ENCODE data around the gene IL5RA. TPM values are rescaled to one million over a fixed set of nuclear protein-coding genes. Genes with fewer than 3 reads are reported as not detected.
A peak's percentile ranks its signal among the peaks of the same experiment; 100 is the strongest.

Gene IL5RA
- total and polyA plus RNA-seq, 2 experiments from 2014 or later = 1.5 TPM; not detected in 1

DNA sequence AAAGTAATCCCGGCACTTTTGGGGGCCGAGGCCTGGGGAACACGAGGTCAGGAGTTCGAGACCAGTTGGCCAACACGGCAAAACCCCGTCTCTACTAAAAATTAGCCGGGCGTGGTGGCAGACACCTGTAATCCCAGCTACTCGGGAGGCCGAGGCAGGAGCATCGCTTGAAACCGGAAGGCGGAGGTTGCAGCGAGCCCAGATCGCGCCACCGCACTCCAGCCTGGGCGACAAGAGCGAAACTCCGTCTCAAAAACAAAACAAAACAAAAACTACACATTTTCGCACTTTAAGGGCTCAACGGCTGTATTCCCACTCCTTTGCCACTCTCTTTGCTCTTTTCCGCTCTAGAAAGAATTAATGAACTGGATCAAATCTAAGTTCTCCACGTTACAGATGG, 15.8 kb upstream of the IL5RA start:
- Histone ChIP-seq H3K79me2 (peaks cover 29% of the 10 kb centered on the region), H4K20me1 (ENCODE audit: insufficient read depth, poor library complexity, severe bottlenecking) (no peaks in the 10 kb centered on the region), H2AFZ (peak overlapping the region; percentile 77), H3K4me3 (peak overlapping the region; percentile 38), H3K9me2 (replicated peaks; ENCODE audit: insufficient read depth) (no peaks in the 10 kb centered on the region), H3K27ac (peak overlapping the region; percentile 97), H3K9me3 (ENCODE audit: low read depth) (no peaks in the 10 kb centered on the region), H3K4me1 (ENCODE audit: insufficient read depth) (peaks cover 13% of the 10 kb centered on the region), H3K36me3 (replicated peaks; ENCODE audit: insufficient read depth, low read depth) (no peaks in the 10 kb centered on the region), H3K4me2 (peak overlapping the region; percentile 75), H3K27me3 (no peaks in the 10 kb centered on the region)
- WGBS (ENCODE audit: low lambda C conversion rate, missing lambda C conversion rate) = 92% methylated on average over 24 of the region's 24 CpGs
- no peak for TF ChIP-seq EZH2phosphoT487 (IDR thresholded peaks at IDR 0.05; ENCODE audit: low read depth, severe bottlenecking, unreplicated experiment)
- TF ChIP-seq EZH2 (IDR thresholded peaks at IDR 0.05; ENCODE audit: borderline replicate concordance) = no peak
- TF ChIP-seq, protein P1, sequence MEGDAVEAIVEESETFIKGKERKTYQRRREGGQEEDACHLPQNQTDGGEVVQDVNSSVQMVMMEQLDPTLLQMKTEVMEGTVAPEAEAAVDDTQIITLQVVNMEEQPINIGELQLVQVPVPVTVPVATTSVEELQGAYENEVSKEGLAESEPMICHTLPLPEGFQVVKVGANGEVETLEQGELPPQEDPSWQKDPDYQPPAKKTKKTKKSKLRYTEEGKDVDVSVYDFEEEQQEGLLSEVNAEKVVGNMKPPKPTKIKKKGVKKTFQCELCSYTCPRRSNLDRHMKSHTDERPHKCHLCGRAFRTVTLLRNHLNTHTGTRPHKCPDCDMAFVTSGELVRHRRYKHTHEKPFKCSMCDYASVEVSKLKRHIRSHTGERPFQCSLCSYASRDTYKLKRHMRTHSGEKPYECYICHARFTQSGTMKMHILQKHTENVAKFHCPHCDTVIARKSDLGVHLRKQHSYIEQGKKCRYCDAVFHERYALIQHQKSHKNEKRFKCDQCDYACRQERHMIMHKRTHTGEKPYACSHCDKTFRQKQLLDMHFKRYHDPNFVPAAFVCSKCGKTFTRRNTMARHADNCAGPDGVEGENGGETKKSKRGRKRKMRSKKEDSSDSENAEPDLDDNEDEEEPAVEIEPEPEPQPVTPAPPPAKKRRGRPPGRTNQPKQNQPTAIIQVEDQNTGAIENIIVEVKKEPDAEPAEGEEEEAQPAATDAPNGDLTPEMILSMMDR (IDR thresholded peaks at IDR 0.05; ENCODE audit: poor library complexity) = no peak
- DNase-seq (ENCODE audit: low spot score) = no peak

DNA sequence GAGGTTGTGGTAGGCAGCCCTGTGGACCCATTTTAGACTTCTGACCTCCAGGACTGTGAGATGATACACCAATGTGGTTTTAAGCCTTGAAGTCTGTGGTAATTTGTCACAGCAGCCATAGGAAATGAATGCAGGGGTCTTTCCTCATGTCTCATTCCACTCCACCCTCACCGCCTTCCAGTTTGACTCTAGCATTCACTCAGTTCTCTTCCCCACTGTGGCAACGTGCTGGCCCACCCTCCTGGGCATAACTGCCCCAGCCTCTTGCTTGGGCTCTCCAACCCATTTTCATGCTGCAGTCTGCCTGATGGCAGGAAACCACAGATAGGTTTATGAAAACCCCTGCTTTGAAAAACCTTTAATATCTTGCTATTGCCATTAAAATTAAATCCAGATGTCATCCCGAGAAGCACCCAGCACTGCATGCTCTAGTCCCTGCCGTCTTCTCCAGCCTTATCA, 9.2 kb upstream of the IL5RA start:
- H3K9me3 ChIP-seq (ENCODE audit: low read depth) = no peaks in the 10 kb centered on the region
- DNase-seq (ENCODE audit: low spot score) = no peak
- no peaks in the 10 kb centered on the region for H3K4me1 ChIP-seq (ENCODE audit: insufficient read depth)
- no peak overlapping the region for H3K4me3 ChIP-seq
- no peaks in the 10 kb centered on the region for H3K79me2 ChIP-seq
- H2AFZ ChIP-seq = no peak overlapping the region
- H3K4me2 ChIP-seq = no peak overlapping the region
- 60% methylated on average over 4 of the region's 4 CpGs for WGBS (ENCODE audit: low lambda C conversion rate, missing lambda C conversion rate)
- H3K27ac ChIP-seq = no peak overlapping the region
- H4K20me1 ChIP-seq (ENCODE audit: insufficient read depth, poor library complexity, severe bottlenecking) = no peaks in the 10 kb centered on the region
- no peaks in the 10 kb centered on the region for H3K36me3 ChIP-seq (replicated peaks; ENCODE audit: insufficient read depth, low read depth)
- TF ChIP-seq EZH2phosphoT487 (IDR thresholded peaks at IDR 0.05; ENCODE audit: low read depth, severe bottlenecking, unreplicated experiment) = no peak
- no peak for TF ChIP-seq EZH2 (IDR thresholded peaks at IDR 0.05; ENCODE audit: borderline replicate concordance)
- TF ChIP-seq, protein P1 (IDR thresholded peaks at IDR 0.05; ENCODE audit: poor library complexity) = no peak
- H3K27me3 ChIP-seq = no peaks in the 10 kb centered on the region
- no peaks in the 10 kb centered on the region for H3K9me2 ChIP-seq (replicated peaks; ENCODE audit: insufficient read depth)

DNA sequence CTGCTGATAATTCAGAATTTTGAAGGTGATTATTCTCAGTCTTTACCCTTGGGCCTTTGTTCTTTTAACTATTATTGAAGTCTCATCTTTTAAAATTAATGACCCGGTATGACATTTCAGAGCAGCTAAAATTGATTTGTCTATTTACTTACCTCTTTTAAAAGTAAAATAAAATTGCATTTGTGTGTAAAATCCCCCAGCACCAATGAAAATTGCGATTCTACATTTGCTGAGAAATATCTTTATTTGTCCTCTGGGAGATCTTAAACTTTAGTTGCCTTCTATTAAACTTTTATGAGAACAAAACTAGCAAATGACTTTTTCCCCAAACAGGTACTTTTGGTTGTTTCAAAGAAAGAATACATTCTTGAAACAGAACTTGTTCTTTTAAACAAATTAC, 7.5 kb upstream of the IL5RA start:
- Histone ChIP-seq H3K79me2 (no peaks in the 10 kb centered on the region), H3K27me3 (no peaks in the 10 kb centered on the region), H3K4me1 (ENCODE audit: insufficient read depth) (no peaks in the 10 kb centered on the region), H3K36me3 (replicated peaks; ENCODE audit: insufficient read depth, low read depth) (no peaks in the 10 kb centered on the region), H2AFZ (no peak overlapping the region), H3K4me2 (no peak overlapping the region), H3K4me3 (no peak overlapping the region), H3K27ac (no peak overlapping the region), H4K20me1 (ENCODE audit: insufficient read depth, poor library complexity, severe bottlenecking) (no peaks in the 10 kb centered on the region), H3K9me3 (ENCODE audit: low read depth) (no peaks in the 10 kb centered on the region), H3K9me2 (replicated peaks; ENCODE audit: insufficient read depth) (no peaks in the 10 kb centered on the region)
- DNase-seq (ENCODE audit: low spot score) = no peak
- WGBS (ENCODE audit: low lambda C conversion rate, missing lambda C conversion rate) = 67% methylated on average over 2 of the region's 2 CpGs
- TF ChIP-seq EZH2phosphoT487 (IDR thresholded peaks at IDR 0.05; ENCODE audit: low read depth, severe bottlenecking, unreplicated experiment) = no peak
- TF ChIP-seq EZH2 (IDR thresholded peaks at IDR 0.05; ENCODE audit: borderline replicate concordance) = no peak
- TF ChIP-seq, protein P1 (IDR thresholded peaks at IDR 0.05; ENCODE audit: poor library complexity) = no peak

Measured in hepatocyte (in vitro differentiated cells).